T-cell (primary cell): ENCODE results near the gene ARHGEF12. TPM values are rescaled to one million over a fixed set of nuclear protein-coding genes. Genes with fewer than 3 reads are reported as not detected.

Experiments used
- ATAC-seq, 4 experiments: fragments of 200-7000 bp in 3 of 4; fragments of 150-1000 bp in 1 of 4; cut with Tn5 transposase; replicated peaks in 1 of 4; 1 replicate in 3 of 4; 2 replicates in 1 of 4; pipeline ENCODE4 v1.10.0; 2021; ENCODE audit warnings: moderate library complexity in 3 of 4, mild to moderate bottlenecking in 2 of 4, moderate number of reproducible peaks in 1 of 4
- CTCF ChIA-PET, 2 donors: fragments of 300-600 bp; sonication (Branson Sonifier 250); formaldehyde crosslinking; loops; one replicate each; lab custom pipeline; 2022; ENCODE audit warnings: antibody characterized with exemption in 2 of 2; lab: Charles Lee
- POLR2A ChIA-PET, 2 donors: fragments of 300-600 bp; sonication (Branson Sonifier 250); formaldehyde crosslinking; loops; one replicate each; lab custom pipeline; 2022; ENCODE audit warnings: antibody characterized with exemption in 2 of 2; lab: Charles Lee
- DNase-seq, 35 experiments: peaks; one replicate each; pipeline versions ENCODE4 v3.0.0 to v3.0.0-alpha.2; 2013 to 2023
- H3K27ac ChIP-seq: one replicate; pipeline ENCODE4 v1.5.1; 2013; ENCODE audit warnings: low read length
- H3K27me3 ChIP-seq, 2 experiments: replicated peaks in 1 of 2; 1 replicate in 1 of 2; 2 replicates in 1 of 2; pipeline versions ENCODE4 v1.6.1 to v1.7.0; 2013; ENCODE audit warnings: low read length in 1 of 2, mixed read lengths in 1 of 2; ENCODE audit not compliant: control insufficient read depth in 2 of 2, insufficient read depth in 2 of 2; ENCODE audit errors: extremely low read depth in 1 of 2
- H3K36me3 ChIP-seq, 2 donors: 1 replicate in 1 of 2; 2 replicates in 1 of 2; pipeline versions ENCODE4 v1.6.1 to v1.7.0; 2013; ENCODE audit warnings: low read length in 1 of 2; ENCODE audit not compliant: control insufficient read depth in 2 of 2, insufficient read depth in 1 of 2; ENCODE audit errors: extremely low read depth in 1 of 2
- H3K4me1 ChIP-seq, 2 experiments: 1 replicate in 1 of 2; 2 replicates in 1 of 2; pipeline versions ENCODE4 v1.6.1 to v1.7.0; 2013; ENCODE audit warnings: low read length in 2 of 2, mixed read lengths in 1 of 2; ENCODE audit not compliant: insufficient read depth in 2 of 2, control insufficient read depth in 1 of 2; ENCODE audit errors: extremely low read depth in 1 of 2
- H3K4me3 ChIP-seq, 2 donors: 1 replicate in 1 of 2; 2 replicates in 1 of 2; pipeline versions ENCODE4 v1.5.1 to v1.7.0; 2013; ENCODE audit warnings: mild to moderate bottlenecking in 2 of 2, low read length in 1 of 2, moderate library complexity in 1 of 2; ENCODE audit not compliant: control insufficient read depth in 1 of 2; ENCODE audit errors: extremely low read depth in 1 of 2
- H3K9me3 ChIP-seq: 2 replicates; pipeline ENCODE4 v1.7.0; 2013
- H3K27ac Mint-ChIP-seq, 2 donors: one replicate each; pipeline ENCODE4 v1.8.0; 2020 to 2021; ENCODE audit warnings: mild to moderate bottlenecking in 2 of 2, mixed read lengths in 2 of 2
- H3K27me3 Mint-ChIP-seq, 2 donors: one replicate each; pipeline ENCODE4 v1.8.0; 2021 to 2022; ENCODE audit warnings: mixed read lengths in 2 of 2
- H3K36me3 Mint-ChIP-seq: one replicate; pipeline ENCODE4 v1.8.0; 2021; ENCODE audit warnings: mixed read lengths
- H3K4me1 Mint-ChIP-seq, 3 donors: one replicate each; pipeline ENCODE4 v1.8.0; 2020 to 2022; ENCODE audit warnings: mixed read lengths in 3 of 3, mild to moderate bottlenecking in 1 of 3
- H3K4me3 Mint-ChIP-seq, 3 donors: one replicate each; pipeline ENCODE4 v1.8.0; 2020 to 2022; ENCODE audit warnings: mild to moderate bottlenecking in 3 of 3, mixed read lengths in 3 of 3, moderate library complexity in 3 of 3
- H3K9me3 Mint-ChIP-seq, 3 donors: one replicate each; pipeline ENCODE4 v1.8.0; 2020 to 2022; ENCODE audit warnings: mixed read lengths in 3 of 3
- whole genome bisulfite sequencing: methylation state at CpG from one replicate; pipeline ENCODE4 v1.1.5; 2013; ENCODE audit warnings: missing lambda C conversion rate; ENCODE audit not compliant: insufficient coverage; 5-methylcytosine and 5-hydroxymethylcytosine counted together
- total RNA-seq, 35 experiments: library from RNA in 6 of 35; stranded (reverse) in 6 of 35; fragments of 120-200 nt in 1 of 35; gene quantifications; one replicate each; pipeline versions ENCODE4 v1.2.1 to v1.2.4 and lab custom pipeline; 2013 to 2026

The ARHGEF12 gene
- total RNA-seq, 5 donors from 2014 or later (not counting 1 experiment from before 2014, with no cell fraction given): 4.8 to 12.8 (median 8.0) TPM

DNA sequence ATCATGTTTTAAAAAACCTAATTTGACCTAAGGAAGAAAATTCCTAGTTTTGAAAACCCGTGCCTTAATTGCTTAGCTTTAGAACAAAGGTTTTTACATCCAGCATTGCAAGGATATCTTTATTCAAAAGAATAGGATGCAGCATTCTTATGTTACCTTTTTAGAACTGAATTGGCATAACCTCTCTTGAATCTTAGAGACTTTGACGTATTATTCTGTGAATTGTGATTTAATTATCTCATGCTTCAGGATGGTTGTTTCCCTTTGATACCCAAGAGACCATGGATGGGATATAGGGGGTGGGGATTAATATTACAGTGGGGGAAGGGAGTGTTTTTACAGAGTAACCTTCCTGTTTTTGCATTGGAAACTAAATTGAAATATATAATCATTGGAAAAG lies 49.4 kb downstream of the ARHGEF12 start:
- Mint-ChIP-seq H3K36me3 (peaks cover 4% of the 10 kb centered on the region), H3K27me3 (peaks cover 35 to 37% of the 10 kb centered on the region in 2 donors), H3K4me1 (peaks cover 0 to 2% (median 2%) of the 10 kb centered on the region in 3 donors), H3K9me3 (peaks cover 0 to 6% (median 5%) of the 10 kb centered on the region in 3 donors), H3K4me3 (no peak overlapping the region), H3K27ac (no peak overlapping the region)
- ATAC-seq (no peak), DNase-seq (no peak)
- WGBS: no CpG with 5 or more reads among the region's 2 CpGs
- ChIA-PET POLR2A (no interaction called here), CTCF (no interaction called here)
- Histone ChIP-seq H3K27me3 (no peaks in the 10 kb centered on the region), H3K9me3 (no peaks in the 10 kb centered on the region), H3K4me3 (no peak overlapping the region), H3K36me3 (no peaks in the 10 kb centered on the region), H3K4me1 (no peaks in the 10 kb centered on the region), H3K27ac (no peak overlapping the region)

DNA sequence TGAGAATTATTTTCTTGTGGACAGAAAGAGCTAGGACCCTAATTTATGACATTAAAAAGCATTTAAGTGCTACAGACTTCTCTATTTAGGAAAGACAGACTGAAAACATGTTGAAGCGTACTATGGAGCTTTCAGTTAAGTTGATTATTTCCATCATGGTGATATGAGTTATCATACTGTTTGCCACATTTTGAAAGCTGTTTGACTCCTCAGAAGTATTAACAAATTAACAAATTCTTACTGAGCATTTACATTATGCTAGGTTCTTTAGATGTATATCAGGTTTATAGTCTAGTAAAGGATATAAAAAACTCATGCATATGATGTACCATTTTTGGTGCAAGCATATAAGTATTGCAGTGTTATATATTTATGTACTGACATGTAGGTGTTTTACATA lies 50.1 kb downstream of the ARHGEF12 start:
- H3K27me3 ChIP-seq: no peaks in the 10 kb centered on the region
- H3K4me3 Mint-ChIP-seq: no peak overlapping the region
- H3K27me3 Mint-ChIP-seq: peaks cover 29 to 33% of the 10 kb centered on the region in 2 donors
- peaks cover 0 to 2% (median 0%) of the 10 kb centered on the region in 3 donors for H3K4me1 Mint-ChIP-seq
- ChIA-PET CTCF (interaction anchor here in 1 of 2 donors (1.0 kb wide), 1 partner anchor 51 kb away, joined by 3 read pairs; no protein-coding TSS in a partner anchor), POLR2A (no interaction called here)
- DNase-seq (no peak), ATAC-seq (no peak)
- no peak overlapping the region for H3K27ac ChIP-seq
- H3K36me3 ChIP-seq: no peaks in the 10 kb centered on the region
- H3K4me3 ChIP-seq: no peak overlapping the region
- no peak overlapping the region for H3K27ac Mint-ChIP-seq
- H3K9me3 ChIP-seq: no peaks in the 10 kb centered on the region
- H3K4me1 ChIP-seq: no peaks in the 10 kb centered on the region
- no CpG with 5 or more reads among the region's 1 CpG for WGBS
- H3K9me3 Mint-ChIP-seq: peaks cover 0 to 6% (median 5%) of the 10 kb centered on the region in 3 donors
- H3K36me3 Mint-ChIP-seq: peaks cover 4% of the 10 kb centered on the region

GRCh38 chr11:120386774-120387371 lies 50.7 kb downstream of the ARHGEF12 start:
- H3K27me3 Mint-ChIP-seq: peaks cover 25 to 31% of the 10 kb centered on the region in 2 donors
- no CpG with 5 or more reads among the region's 2 CpGs for WGBS
- no peak overlapping the region for H3K27ac ChIP-seq
- H3K4me1 ChIP-seq: no peaks in the 10 kb centered on the region
- ATAC-seq: no peak
- H3K27me3 ChIP-seq: no peaks in the 10 kb centered on the region
- no peak overlapping the region for H3K4me3 Mint-ChIP-seq
- H3K9me3 ChIP-seq: no peaks in the 10 kb centered on the region
- H3K4me1 Mint-ChIP-seq: peaks cover 0 to 2% (median 0%) of the 10 kb centered on the region in 3 donors
- H3K36me3 ChIP-seq: no peaks in the 10 kb centered on the region
- DNase-seq: no peak
- H3K36me3 Mint-ChIP-seq: peaks cover 4% of the 10 kb centered on the region
- no peak overlapping the region for H3K27ac Mint-ChIP-seq
- H3K4me3 ChIP-seq: no peak overlapping the region
- peaks cover 0 to 6% (median 5%) of the 10 kb centered on the region in 3 donors for H3K9me3 Mint-ChIP-seq
- POLR2A ChIA-PET: no interaction called here
- CTCF ChIA-PET: interaction anchor here in 1 of 2 donors (1.0 kb wide), 1 partner anchor 52 kb away, joined by 3 read pairs; no protein-coding TSS in a partner anchor

DNA sequence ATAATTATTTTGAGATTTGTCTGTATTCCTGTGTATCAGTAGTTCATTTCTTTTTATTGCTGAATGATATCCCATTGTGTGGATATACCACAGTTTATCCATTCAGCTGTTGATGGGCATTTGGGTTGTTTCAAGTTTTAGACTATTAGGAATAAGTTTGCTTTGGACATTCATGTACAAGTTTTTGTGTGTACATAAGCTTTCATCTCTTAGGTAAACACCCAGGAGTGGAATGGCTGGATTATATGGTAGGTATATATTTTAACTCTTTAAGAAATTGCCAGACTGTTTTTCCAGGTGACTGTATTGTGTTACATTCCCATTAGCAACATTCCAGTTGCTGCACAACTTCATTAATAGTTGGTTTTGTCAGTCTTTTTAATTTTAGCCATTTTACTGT lies 52.0 kb downstream of the ARHGEF12 start:
- peaks cover 0 to 6% (median 5%) of the 10 kb centered on the region in 3 donors for H3K9me3 Mint-ChIP-seq
- Histone ChIP-seq H3K27me3 (no peaks in the 10 kb centered on the region), H3K36me3 (no peaks in the 10 kb centered on the region), H3K27ac (no peak overlapping the region), H3K4me3 (no peak overlapping the region), H3K4me1 (no peaks in the 10 kb centered on the region), H3K9me3 (no peaks in the 10 kb centered on the region)
- ATAC-seq: no peak
- H3K27ac Mint-ChIP-seq: no peak overlapping the region
- H3K4me1 Mint-ChIP-seq: peaks cover 0 to 2% (median 0%) of the 10 kb centered on the region in 3 donors
- H3K36me3 Mint-ChIP-seq: peaks cover 4% of the 10 kb centered on the region
- POLR2A ChIA-PET: no interaction called here
- DNase-seq: no peak
- no peak overlapping the region for H3K4me3 Mint-ChIP-seq
- CTCF ChIA-PET: no interaction called here
- H3K27me3 Mint-ChIP-seq: peaks cover 29 to 34% of the 10 kb centered on the region in 2 donors

DNA sequence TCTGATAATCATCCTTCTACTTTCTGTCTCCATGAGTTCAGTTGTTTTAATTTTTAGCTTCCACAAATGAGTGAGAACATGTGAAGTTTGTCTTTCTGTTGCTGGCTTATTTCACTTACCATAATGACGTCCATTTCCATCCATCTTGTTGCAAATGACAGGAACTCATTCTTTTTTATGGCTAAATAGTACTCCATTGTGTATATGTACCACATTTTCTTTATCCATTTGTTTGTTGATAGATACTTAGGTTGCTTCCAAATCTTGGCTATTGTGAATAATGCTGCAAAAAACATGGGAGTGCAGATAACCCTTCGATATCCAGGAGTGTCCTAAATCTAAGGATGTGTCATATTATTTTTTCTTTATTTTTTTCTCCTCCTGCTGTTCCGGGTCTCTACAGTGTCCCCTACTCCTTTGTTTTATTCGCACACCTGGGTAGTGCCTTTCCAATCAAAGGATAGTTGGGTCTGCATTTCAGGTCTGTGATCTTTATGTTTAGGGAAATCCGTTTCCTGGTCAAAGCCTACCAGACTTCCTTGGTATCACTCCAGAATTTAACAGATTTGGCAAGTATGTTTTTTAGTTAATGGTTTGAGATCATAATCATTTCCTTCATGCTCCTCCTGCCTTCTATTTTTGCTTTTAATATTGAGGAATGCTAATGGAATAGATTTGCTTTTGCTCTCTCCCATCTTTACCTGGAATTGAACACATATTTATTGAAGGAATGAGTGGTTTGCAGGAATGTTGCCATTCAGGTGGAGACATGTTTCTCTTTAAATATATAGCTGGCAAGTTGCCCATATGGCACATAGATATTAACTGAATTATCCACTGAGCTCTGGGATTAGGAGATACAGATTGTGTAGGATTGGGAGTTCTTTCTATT lies 53.7 kb downstream of the ARHGEF12 start:
- Histone ChIP-seq H3K4me3 (no peak overlapping the region), H3K27ac (no peak overlapping the region), H3K9me3 (no peaks in the 10 kb centered on the region), H3K27me3 (no peaks in the 10 kb centered on the region), H3K4me1 (no peaks in the 10 kb centered on the region), H3K36me3 (no peaks in the 10 kb centered on the region)
- ATAC-seq: no peak
- H3K4me3 Mint-ChIP-seq: no peak overlapping the region
- H3K4me1 Mint-ChIP-seq: peaks cover 0 to 2% (median 0%) of the 10 kb centered on the region in 3 donors
- ChIA-PET CTCF (interaction anchor here in 1 of 2 donors (0.6 kb wide), 1 partner anchor 119 kb away, joined by 3 read pairs; no protein-coding TSS in a partner anchor), POLR2A (no interaction called here)
- WGBS: no CpG with 5 or more reads among the region's 5 CpGs
- peaks cover 4% of the 10 kb centered on the region for H3K36me3 Mint-ChIP-seq
- no peak for DNase-seq
- peaks cover 28 to 29% of the 10 kb centered on the region in 2 donors for H3K27me3 Mint-ChIP-seq
- no peak overlapping the region for H3K27ac Mint-ChIP-seq
- H3K9me3 Mint-ChIP-seq: peaks cover 0 to 6% (median 5%) of the 10 kb centered on the region in 3 donors

GRCh38 chr11:120390585-120390922 lies 54.3 kb downstream of the ARHGEF12 start:
- Histone ChIP-seq H3K36me3 (no peaks in the 10 kb centered on the region), H3K4me3 (no peak overlapping the region), H3K4me1 (no peaks in the 10 kb centered on the region), H3K9me3 (no peaks in the 10 kb centered on the region), H3K27ac (no peak overlapping the region), H3K27me3 (no peaks in the 10 kb centered on the region)
- no peak for DNase-seq
- peaks cover 4 to 6% (median 5%) of the 10 kb centered on the region in 3 donors for H3K9me3 Mint-ChIP-seq
- H3K27me3 Mint-ChIP-seq: peaks cover 30% of the 10 kb centered on the region in 2 donors
- H3K4me3 Mint-ChIP-seq: no peak overlapping the region
- POLR2A ChIA-PET: no interaction called here
- no peak overlapping the region for H3K27ac Mint-ChIP-seq
- CTCF ChIA-PET: interaction anchor here in 1 of 2 donors (0.6 kb wide), 1 partner anchor 103 kb away, joined by 9 read pairs; no protein-coding TSS in a partner anchor
- WGBS: no CpG with 5 or more reads among the region's 1 CpG
- peaks cover 4% of the 10 kb centered on the region for H3K36me3 Mint-ChIP-seq
- ATAC-seq: no peak
- H3K4me1 Mint-ChIP-seq: peaks cover 0 to 2% (median 0%) of the 10 kb centered on the region in 3 donors
